Gastroesophageal sphincter (tissue), 3 donors: ENCODE results near the gene BIRC2.

ENCODE experiments used
- CTCF ChIP-seq, 4 experiments: fragments of 200-600 bp in 2 of 4; fragments of 450-650 bp in 2 of 4; sonication (generic) in 1 of 4; IDR thresholded peaks; one replicate each; pipeline ENCODE4 v1.5.1; 2017 to 2019; ENCODE audit warnings: antibody characterized with exemption in 4 of 4, mild to moderate bottlenecking in 2 of 4, moderate library complexity in 2 of 4
- EP300 ChIP-seq: sonication (generic); formaldehyde crosslinking; IDR thresholded peaks from one replicate; pipeline ENCODE4 v1.6.1; 2017; ENCODE audit warnings: antibody characterized with exemption, mild to moderate bottlenecking
- POLR2A ChIP-seq, 2 donors: fragments of 450-650 bp; IDR thresholded peaks; one replicate each; pipeline ENCODE4 v1.6.1; 2017; ENCODE audit warnings: antibody characterized with exemption in 2 of 2, mild to moderate bottlenecking in 2 of 2, moderate library complexity in 1 of 2
- POLR2AphosphoS5 ChIP-seq: sonication (generic); formaldehyde crosslinking; IDR thresholded peaks from one replicate; pipeline ENCODE4 v1.6.1; 2017; ENCODE audit warnings: antibody characterized with exemption

- TF ChIP-seq EP300 (no peak), CTCF (IDR thresholded peaks at IDR 0.05) (no peak), POLR2A (IDR thresholded peaks at IDR 0.05) (no peak), POLR2AphosphoS5 (no peak)
Observed at GRCh38 chr11:102316346-102316904, 30.6 kb upstream of the BIRC2 start.
